Spinal cord (tissue), 10 donors: ENCODE measurements around the gene PSMC2. TPM values are rescaled to one million over a fixed set of nuclear protein-coding genes. Genes with fewer than 3 reads are reported as not detected.

Experiments
- DNase-seq, 6 donors: peaks; one replicate each; pipeline versions ENCODE4 v3.0.0 to v3.0.0-alpha.2; 2013 to 2015; ENCODE audit warnings: low spot score in 6 of 6, low read depth in 4 of 6
- H3K27ac ChIP-seq: one replicate; pipeline ENCODE4 v1.5.1; 2013; ENCODE audit warnings: low read depth, low read length, control low read depth
- H3K27me3 ChIP-seq: one replicate; pipeline ENCODE4 v1.6.1; 2013; ENCODE audit warnings: low read length; ENCODE audit not compliant: control insufficient read depth, insufficient read depth
- H3K36me3 ChIP-seq: one replicate; pipeline ENCODE4 v1.6.1; 2013; ENCODE audit warnings: low read length; ENCODE audit not compliant: control insufficient read depth, insufficient read depth
- H3K4me1 ChIP-seq: one replicate; pipeline ENCODE4 v1.6.1; 2013; ENCODE audit warnings: low read length; ENCODE audit not compliant: control insufficient read depth, insufficient read depth
- H3K4me3 ChIP-seq: one replicate; pipeline ENCODE4 v1.5.1; 2013; ENCODE audit warnings: low read depth, low read length, control low read depth
- H3K9me3 ChIP-seq: one replicate; pipeline ENCODE4 v1.6.1; 2013; ENCODE audit warnings: low read length; ENCODE audit not compliant: control insufficient read depth, insufficient read depth
- WGBS: methylation state at CpG from one replicate; pipeline ENCODE4 v1.1.5; 2013; ENCODE audit warnings: missing lambda C conversion rate; ENCODE audit not compliant: insufficient coverage; 5-methylcytosine and 5-hydroxymethylcytosine counted together
- polyA plus RNA-seq, 2 donors: library from polyadenylated mRNA; unstranded; fragments of 120-200 nt; gene quantifications; one replicate each; pipeline ENCODE4 v1.2.1, GENCODE V29; 2013; ENCODE audit not compliant: insufficient read length in 2 of 2
- small RNA-seq: library from RNA; depleted of rRNA; stranded (forward); fragments of <200 nt; gene quantifications from one replicate; pipeline ENCODE3, GENCODE V24; 2014; ENCODE audit warnings: low replicate concordance
- total RNA-seq, 2 donors: library from RNA; depleted of rRNA in 1 of 2; stranded (reverse); fragments of 120-200 nt in 1 of 2; fragments of >200 nt in 1 of 2; gene quantifications; one replicate each; pipeline versions ENCODE4 v1.2.3 to v1.2.4, GENCODE V29; 2013 to 2014
- donor health status: healthy.

Gene PSMC2
- total and polyA plus RNA-seq, 4 donors, result 103 to 153 (median 112) TPM

DNA sequence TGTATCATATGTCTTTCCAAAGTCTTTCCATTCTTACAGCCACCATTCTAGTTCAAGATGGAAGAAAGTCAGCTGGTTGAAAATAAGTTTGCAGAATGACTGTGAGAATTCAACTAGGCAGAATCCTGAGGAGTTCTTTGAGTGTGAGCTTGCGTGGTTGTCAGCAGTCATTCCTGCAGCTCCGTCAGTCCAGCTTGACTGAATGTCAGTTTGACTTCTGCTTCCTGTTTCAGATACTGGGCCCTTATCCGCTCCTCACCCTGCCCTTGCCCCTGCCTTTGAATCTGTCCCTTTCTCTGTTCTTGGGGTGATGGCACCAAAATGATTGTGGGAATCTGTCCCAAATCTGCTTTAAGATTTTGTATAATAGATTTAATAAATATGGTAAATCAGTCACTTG, 70.8 kb downstream of the PSMC2 start:
- 76% methylated on average over 2 of the region's 3 CpGs for WGBS
- no peaks in the 10 kb centered on the region for H3K36me3 ChIP-seq
- no peak for DNase-seq
- H3K27me3 ChIP-seq, result no peaks in the 10 kb centered on the region
- H3K4me3 ChIP-seq, result no peak overlapping the region
- H3K4me1 ChIP-seq, result no peaks in the 10 kb centered on the region
- no peaks in the 10 kb centered on the region for H3K9me3 ChIP-seq
- H3K27ac ChIP-seq, result no peak overlapping the region

Small RNA genes lying within 50 kb of the gene (small RNA-seq; reads per million reads assigned to genes)
- gene RPS29P16, result 0.06 reads per million

Other genes with a start within 250 kb of the PSMC2 start
- gene NAPEPLD, start 198.5 kb upstream of the PSMC2 start, total RNA-seq, result 10 to 100 TPM; 28.7 to 46.7 TPM
- gene NAPEPLD, start 198.5 kb upstream of the PSMC2 start, polyA plus RNA-seq, result 10 to 100 TPM; 26.1 to 31.5 TPM
- gene PMPCB, start 50.2 kb upstream of the PSMC2 start, total RNA-seq, result 10 to 100 TPM; 65.2 to 69.5 TPM
- gene PMPCB, start 50.2 kb upstream of the PSMC2 start, polyA plus RNA-seq, result 10 to 100 TPM; 72.5 to 73.4 TPM
- 10 to 100 TPM; 16.3 to 22.5 TPM for gene DNAJC2, start 2.9 kb upstream of the PSMC2 start, total RNA-seq
- gene DNAJC2, start 2.9 kb upstream of the PSMC2 start, polyA plus RNA-seq, result 10 to 100 TPM; 26.7 to 28.9 TPM
- gene SLC26A5, start 98.6 kb downstream of the PSMC2 start, total RNA-seq, result under 1 TPM; 0.44 to 0.99 TPM
- under 1 TPM; 0.30 to 0.77 TPM for gene SLC26A5, start 98.6 kb downstream of the PSMC2 start, polyA plus RNA-seq